HG02798 (cell line): Measurements from ENCODE around the gene CAMTA1.

ENCODE experiments used
- ATAC-seq: cut with Tn5 transposase; IDR thresholded peaks from one replicate; pipeline ENCODE4 v1.9.1; 2021; ENCODE audit warnings: mild to moderate bottlenecking; ENCODE audit not compliant: unreplicated experiment, poor library complexity

Gene CAMTA1

DNA sequence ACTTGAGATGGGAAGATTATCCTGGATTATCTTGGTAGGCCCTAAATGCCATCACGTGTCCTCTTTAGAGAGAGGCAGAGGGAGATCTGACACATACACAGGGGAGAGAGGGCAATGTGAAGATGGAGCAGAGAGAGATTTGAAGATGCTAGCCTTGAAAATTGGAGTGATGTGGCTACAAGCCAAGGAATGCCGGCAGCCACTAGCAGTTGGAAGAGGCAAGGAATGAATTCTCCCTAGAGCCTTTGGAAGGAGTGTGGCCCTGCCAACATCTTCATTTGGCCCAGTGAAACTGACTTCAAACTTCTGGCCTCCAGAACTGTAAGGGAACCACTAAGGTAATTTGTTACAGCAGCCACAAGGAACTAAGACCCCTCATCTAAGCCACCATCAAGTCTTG lies 8.9 kb upstream of the CAMTA1 start:
- no peak for ATAC-seq

DNA sequence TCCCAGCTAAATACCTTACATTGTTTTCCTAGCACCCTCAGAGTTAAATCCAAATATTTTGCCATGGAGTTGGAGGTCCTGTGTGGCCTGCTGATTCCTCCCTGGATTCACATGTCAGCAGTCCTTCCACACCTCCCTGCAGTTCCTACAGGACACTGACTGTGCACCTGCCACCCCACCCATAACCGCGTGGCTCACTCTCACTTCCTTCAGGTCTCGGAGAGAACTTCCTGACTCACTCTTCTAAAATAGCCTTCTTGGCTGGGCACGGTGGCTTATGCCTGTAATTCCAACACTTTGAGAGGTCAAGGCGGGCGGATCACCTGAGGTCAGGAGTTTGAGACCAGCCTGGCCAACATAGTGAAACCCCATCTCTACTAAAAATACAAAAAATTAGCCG lies 8.4 kb upstream of the CAMTA1 start:
- ATAC-seq = no peak

DNA sequence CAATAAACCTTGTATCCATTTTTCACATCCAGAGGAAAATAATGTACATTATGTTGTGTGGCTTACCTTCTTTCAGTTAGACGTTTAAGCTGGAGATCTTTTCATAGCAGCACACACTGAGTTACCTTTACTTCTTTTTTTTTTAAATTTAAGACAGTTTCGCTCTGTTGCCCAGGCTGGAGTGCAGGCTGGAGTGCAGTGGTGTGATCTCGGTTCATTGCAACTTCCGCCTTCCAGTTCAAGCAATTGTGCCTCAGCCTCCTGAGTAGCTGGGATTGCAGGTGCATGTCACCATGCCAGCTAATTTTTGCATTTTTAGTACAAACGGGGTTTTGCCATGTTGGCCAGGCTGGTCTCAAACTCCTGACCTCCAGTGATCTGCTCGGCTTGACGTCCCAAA lies 7.4 kb upstream of the CAMTA1 start:
- ATAC-seq = no peak

DNA sequence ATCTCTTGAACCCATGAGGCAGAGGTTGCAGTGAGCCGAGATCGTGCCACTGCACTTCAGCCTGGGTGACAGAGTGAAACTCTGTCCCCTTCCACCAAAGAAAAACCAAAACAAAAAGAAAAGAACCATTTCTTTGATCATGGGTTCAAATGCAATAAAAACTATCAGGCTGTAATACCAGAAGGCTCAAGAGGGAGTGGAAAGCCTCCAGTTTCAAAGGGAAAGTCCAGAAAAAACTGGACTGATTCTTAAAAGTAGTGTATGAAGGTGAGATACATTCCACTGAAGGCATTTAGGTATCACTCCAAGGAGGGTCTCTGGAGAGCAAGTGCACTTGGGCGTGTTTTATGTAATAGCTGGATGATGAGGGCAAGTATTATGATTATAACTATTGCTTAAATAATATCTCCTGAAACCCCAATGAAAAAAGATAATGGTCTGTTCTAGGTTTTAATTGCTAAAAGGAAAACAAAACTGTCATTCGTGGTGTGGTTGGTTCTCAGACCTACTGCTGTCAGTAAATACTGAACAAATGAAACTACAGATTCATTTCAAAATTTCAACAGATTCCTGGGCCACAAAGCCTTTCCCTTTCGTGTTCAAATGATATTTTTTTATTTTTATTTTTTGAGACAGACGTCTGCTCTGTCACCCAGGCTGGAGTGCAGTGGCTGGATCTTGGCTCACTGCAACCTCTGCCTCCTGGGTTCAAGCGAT lies 6.0 kb upstream of the CAMTA1 start:
- no peak for ATAC-seq

DNA sequence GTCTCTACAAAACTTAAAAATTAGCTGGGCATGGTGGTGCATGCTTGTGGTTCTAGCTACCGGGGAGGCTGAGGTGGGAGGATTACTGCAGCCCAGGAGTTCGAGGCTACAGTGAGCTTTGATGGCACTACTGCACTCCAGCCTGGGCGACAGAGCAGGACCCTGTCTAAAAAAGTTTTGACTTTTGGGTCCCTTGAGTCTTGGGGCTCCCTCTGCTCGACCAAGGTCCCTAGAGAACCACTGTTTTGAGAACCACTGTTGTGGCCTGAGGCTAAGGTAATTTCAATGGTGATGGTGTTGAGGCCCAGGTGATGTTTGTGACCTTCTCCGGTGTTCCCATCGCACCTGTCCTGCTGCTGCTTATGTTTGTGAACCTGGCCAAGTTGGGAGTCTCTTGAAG lies 3.1 kb upstream of the CAMTA1 start:
- ATAC-seq = no peak

DNA sequence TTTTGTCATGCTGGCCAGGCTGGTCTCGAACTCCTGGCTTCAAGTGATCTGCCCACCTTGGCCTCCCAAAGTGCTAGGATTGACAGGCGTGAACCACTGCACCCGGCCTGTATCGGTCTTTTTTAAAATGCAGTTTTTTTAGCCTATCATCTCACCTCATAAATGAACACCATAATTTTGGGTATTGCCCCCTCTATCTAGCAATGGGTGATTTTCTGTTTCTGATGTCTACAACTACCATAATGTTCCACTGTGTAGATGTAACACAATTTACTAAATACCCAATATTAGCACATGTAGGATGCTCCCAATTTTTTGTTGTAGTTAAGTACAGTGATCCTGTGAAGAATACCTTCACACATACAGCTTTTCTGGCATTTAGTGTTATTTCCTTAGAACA lies 2.0 kb upstream of the CAMTA1 start:
- ATAC-seq = no peak

DNA sequence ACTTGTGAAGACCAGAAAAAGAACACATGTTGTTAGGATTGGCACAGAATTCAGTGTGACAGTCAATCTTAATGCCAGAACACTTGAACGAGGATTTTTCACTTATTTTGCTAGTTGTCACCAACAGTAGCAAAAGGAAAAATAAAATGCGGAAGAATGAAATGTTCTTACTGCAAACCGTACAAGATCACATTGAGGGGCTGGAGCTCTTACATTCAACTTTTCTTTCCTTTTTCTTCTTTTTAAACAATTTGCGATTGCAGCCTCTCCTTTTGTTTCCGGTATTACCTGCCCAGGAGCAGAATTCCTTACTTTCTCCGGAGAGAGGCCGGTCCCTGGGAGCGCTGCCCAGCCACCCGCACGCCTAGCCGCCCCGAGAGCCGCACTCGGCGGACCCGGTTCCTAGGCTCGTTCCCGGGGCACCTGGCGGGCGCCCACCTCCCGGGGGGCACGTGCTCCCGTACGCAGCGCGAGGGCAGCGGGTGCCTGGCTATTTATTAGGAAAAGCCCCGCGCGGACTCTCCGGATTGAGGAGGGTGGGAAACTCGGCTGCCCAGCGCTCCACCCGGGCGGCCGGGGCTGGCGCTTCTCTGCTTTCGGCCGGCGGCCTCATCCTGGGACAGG lies 1.2 kb upstream of the CAMTA1 start:
- ATAC-seq = peak; percentile 0

DNA sequence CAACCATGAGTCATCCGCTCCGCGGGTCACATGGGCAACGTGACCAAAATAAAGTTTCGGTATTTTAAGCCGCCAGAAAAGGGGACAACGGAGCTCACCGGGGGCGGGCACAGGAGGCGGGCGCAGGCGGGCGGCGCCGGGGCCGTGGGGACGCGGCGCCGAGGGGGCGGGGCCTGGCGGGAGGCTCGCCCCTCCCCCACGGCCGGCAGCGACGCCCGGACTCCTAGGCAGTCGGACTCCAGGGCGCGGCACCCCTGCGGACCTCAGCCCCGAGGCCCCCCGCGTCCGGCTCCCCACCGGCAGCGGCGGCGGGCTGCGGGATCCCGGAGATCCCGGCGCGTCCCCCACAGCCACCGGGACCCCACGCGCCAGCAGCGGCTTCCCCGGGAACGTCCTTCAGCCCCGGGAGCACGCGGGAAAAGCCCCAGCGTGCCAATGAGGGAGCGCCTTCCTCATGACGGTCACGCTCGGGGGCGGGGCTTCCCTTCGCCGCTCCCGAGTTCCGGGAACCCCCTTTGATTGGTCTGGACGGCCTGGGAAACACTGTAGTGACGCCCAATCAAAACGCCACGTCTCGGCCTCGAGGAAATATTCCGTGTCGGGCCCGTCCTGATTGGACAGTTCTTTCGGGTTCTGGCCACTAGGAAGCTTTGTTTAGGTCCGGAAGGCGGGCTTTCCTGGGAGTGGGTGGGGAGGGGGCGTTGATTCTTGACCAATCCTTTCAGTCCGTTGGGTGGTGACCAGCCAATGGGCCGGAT lies 515 bp upstream of the CAMTA1 start:
- ATAC-seq = peak; percentile 77

DNA sequence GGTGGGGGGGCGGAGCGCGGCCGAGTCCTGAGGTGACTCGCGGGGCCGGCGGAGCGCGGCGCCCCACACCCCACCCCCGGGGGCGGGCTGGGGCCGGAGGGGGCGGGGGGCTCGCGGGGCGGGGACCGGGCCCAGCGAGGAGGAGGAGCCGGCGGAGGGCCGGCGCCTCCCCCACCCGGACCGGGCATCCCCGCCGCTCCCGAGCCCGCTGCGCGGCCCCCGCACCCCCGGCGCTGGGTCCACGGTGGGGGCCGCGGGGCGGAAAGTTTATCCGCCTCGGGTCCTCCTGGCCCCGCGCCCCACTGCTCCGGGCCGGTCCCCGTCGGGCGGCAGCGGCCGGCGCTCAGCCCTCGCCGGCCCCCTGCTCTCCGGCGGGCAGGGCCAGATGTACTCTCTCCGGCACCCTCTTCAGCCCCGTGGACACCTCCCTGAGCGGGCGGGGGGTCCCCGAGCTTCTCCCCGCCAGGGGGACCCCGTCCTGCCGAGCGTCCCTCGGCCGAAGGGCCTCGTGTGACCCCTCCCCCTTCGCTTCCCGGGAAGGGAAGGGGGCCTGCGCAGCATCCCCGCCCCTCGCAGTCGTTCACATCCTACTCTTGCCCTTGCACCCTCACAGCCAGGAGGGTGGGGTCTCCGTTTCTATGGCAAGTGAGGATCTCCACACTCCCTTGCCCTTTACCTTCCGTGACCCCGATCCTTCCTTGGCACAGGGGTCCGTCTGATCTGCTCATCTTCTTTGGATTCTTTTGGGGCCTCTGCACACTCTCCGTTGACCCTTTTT lies 663 bp downstream of the CAMTA1 start:
- peak; percentile 20 for ATAC-seq

DNA sequence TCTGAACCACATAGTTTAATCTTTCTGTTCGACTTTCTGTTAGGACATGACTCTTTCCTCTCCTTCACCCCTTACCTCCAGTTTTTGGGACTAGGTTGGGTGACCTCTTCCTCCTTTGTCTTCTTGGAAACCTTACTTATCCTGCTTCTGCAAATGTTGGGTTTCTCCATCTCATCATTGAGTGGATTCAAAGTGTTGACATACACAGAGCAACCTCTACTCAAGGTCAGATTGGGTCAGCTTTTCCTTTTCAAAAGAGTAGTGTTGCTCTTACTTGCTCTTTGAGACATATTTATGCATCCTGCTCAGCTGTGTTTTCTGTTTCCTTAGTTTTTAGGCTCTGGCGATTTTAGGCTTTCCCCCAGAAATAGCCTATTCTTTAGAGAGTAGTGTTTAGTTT lies 3.7 kb downstream of the CAMTA1 start:
- ATAC-seq = no peak

DNA sequence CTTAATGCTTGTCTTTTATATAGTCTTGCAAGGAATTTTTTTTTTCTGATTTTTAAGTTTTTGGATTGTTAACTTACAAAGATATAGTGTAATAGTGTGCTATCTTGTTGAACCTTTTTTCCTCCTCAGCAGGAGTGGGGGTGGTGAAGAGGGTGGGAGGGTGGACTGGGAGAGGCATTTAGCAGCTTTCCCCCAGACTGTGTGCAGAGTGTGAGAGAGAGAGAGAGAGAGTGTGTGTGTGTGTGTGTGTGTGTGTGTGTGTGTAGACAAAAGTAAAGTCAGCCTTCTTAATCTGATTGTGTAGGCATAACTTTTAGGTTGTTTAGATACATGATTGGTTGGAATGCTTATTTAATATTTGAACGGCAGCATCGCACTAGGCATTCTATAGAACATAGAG lies 4.9 kb downstream of the CAMTA1 start:
- no peak for ATAC-seq

DNA sequence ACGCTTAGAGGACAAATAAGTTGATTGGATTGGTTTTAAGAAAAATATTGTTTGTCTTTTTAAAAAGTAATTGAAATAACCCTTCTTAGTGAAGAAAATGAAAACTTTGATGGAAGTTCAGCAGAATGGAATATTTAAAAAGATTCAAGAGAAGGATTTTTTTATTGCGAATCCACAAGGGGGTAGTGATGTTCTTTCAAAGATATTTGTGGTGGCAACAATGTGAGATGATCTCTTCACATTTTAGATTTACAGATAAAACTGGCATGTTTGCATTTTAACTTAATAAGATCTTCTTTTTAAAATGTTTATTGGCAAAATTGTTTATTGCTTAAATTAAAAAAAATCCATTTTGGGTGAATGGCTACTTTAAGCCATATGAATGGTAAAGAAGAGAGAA lies 8.9 kb downstream of the CAMTA1 start:
- no peak for ATAC-seq

DNA sequence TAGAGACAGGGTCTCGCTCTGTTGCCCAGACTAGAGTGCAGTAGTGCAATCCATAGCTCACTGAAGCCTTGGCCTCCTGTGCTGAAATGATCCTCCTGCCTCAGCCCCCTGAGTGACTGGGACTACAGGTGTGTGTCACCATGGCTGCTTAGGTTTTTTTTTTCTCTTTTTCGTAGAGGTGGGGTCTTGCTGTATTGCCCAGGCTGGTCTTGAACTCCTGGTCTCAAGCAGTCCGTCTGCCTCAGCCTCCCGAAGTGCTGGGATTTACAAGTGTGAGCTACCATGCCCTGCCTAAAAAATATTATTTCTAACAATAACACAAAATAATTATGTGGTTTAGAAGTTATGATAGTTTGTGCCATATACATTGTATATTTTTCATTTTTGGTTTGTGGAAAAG lies 9.9 kb downstream of the CAMTA1 start:
- ATAC-seq = no peak

DNA sequence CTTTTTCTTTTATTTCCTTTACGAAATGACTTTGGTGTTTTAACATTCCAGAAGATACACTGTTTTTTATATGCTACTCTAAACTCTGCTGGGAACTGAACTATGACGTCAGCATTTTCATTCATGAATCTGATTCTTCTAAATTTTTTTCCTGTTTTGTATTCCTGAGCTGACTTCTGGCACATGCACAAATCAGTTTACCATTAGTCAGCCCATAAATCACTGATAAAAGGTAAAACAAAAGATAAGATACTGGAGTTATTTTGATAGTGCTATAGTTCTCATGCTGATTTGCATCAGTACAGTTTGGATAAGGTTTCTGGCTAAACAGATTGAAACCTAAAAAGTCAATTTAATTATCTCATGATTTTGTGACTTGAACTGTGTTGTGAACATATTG lies 10.4 kb downstream of the CAMTA1 start:
- ATAC-seq = no peak

DNA sequence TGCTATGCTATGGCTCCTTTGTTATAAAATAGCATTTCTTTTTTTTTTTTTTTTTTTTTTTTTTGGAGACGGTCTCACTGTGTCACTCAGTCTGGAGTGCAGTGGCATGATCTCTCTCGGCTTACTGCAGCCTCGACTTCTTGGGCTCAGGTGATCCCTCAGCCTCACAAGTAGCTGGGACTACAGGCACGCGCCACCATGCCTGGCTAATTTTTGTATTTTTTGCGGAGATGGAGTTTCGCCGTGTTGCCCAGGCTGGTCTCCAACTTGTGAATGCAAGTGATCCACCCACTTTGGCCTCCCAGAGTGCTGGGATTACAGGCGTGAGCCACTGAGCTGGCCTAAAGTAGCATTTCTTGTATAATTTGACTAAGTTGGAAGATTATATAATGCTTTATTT lies 10.8 kb downstream of the CAMTA1 start:
- no peak for ATAC-seq

DNA sequence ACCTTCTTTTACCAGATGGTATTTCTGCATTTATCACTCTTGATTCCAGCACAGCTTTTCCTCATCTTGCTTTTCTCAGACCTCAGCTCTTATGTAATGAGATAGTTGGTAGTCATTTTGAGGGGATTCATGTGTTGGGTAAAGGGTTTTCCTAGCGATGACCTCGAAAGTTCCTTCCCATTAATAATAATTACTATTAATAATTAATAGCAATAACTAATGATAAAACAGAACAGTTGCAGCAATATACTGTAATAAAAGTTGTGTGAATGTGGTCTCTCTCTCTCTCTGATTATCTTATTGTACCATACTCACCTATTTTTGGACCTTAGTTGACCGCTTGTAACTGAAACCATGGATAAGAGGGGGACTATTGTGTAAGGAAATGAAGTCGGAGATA lies 14.2 kb downstream of the CAMTA1 start:
- ATAC-seq = no peak

DNA sequence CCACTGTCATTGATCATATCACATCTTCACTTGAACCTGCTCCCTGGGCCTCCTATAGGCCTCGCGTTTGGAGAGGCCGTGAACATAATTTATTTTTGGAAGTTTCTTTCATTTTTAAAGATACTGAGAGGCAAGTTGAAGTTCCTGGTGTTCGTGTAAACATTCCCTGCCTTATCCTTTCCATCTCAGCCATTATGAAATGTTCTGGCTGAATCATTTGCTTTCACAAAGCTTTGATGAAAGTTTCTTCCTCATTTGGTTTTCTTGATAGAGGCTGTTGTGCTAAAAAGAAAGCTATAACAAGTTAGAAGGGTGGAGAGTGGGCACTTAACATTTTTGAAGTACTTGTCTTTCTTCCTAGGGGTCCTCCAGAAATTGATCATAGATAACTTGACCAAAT lies 15.5 kb downstream of the CAMTA1 start:
- no peak for ATAC-seq

DNA sequence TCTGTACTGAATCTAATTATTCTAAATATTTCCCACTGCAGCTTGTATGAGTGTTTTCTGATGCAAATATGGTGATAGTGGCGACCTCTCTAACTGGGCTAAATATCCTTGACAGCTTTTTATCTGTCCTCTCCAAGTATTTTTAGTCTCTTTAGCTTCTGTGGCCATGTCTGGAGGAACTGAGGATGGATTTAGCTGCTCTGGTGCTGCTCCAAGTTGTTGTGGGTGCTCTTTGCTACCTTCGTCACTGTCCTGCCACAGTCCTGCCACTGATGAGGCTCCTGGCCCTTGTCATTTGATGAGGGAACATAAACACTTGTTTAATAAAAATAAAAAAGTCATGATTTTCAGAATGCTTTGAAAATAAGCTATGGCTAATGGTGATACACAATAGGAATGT lies 15.9 kb downstream of the CAMTA1 start:
- ATAC-seq = no peak

DNA sequence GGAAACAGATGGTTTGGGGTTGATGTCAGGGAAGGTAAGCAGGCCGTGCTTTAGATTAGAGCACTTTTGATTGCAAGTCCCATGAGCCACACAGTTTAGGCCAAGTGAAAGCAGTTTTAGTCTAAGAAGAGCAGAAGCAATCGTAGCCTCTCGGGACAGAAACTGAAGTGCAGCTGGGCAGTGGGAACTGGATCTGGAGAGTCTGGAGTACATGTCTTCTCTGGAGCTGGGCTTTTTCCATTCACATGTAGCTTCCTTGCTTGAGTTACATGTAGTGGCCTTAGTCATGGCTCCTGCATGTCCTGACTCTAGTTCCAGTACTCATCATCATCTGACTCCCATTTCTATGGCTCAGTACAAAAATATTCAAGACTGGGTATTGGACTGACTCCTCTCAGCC lies 16.7 kb downstream of the CAMTA1 start:
- ATAC-seq = no peak

DNA sequence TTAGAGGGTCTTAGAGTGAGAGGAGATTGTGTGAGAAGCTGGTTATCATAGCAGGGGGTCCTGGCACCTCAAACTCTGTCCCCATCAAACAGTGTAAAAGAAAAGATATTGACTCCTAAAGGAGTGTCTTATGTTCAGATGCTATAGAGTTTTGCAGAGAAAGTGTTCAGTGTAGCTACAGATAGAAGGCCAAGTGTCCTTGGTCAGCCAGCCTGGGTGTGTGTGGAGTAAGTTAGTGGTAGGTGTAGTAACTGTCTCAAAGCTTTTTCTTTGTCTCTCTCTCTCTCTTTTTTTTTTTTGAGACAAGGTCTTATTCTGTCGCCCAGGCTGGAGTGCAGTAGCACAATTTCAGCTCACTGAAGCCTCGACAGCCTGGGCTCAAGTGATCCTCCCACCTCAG lies 17.2 kb downstream of the CAMTA1 start:
- no peak for ATAC-seq

DNA sequence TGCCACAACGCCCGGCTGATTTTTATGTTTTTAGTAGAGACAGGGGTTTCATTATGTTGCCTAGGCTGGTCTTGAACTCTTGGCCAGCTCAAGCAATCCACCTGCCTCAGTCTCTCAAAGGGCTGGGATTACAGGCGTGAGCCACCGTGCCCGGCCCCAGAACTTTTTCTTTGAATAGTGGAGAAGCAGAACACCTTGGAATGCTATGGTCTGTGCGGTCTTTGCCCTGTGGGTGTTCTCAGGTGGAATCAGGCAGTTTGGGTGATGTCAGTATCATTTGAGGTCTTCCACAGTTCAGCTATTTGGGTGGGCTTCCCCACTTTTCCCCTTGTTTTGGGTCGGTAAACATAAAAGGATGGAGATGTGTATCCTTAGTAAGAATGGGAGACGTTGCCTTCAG lies 17.6 kb downstream of the CAMTA1 start:
- ATAC-seq = no peak
